ENCODE results near the gene ARHGAP29.
A peak's percentile ranks its signal among the peaks of the same experiment; 100 is the strongest.
"Not testable (repeated sequence)": the region's sequence is repeated elsewhere in the genome, so short reads cannot be mapped to it uniquely, and the experiment has no call there.

The ARHGAP29 gene

DNA sequence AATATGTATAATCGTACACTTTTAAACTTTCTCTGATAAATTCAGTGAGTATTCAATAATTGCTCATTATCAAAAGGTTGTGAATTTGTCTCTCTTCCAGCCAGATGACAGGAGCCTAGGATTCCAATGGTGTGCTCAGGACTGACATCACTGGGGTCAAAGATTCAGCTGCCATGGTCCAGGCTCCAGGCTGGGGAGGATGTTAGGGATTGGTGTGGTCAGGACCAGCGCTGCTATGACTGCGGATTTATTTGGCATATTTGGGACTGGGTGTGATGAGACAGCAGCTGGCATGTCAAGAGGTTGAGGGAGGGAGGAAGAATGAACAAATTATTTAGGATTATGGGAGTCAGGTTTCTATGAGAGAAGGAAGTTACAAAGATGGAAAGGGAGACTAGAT lies 68.3 kb downstream of the ARHGAP29 start (continued):
- TF ChIP-seq, protein P1, sequence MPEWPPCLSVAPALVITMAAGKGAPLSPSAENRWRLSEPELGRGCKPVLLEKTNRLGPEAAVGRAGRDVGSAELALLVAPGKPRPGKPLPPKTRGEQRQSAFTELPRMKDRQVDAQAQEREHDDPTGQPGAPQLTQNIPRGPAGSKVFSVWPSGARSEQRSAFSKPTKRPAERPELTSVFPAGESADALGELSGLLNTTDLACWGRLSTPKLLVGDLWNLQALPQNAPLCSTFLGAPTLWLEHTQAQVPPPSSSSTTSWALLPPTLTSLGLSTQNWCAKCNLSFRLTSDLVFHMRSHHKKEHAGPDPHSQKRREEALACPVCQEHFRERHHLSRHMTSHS (tag by site-specific recombination; IDR thresholded peaks at IDR 0.05), result no peak
- TF ChIP-seq, protein P2, sequence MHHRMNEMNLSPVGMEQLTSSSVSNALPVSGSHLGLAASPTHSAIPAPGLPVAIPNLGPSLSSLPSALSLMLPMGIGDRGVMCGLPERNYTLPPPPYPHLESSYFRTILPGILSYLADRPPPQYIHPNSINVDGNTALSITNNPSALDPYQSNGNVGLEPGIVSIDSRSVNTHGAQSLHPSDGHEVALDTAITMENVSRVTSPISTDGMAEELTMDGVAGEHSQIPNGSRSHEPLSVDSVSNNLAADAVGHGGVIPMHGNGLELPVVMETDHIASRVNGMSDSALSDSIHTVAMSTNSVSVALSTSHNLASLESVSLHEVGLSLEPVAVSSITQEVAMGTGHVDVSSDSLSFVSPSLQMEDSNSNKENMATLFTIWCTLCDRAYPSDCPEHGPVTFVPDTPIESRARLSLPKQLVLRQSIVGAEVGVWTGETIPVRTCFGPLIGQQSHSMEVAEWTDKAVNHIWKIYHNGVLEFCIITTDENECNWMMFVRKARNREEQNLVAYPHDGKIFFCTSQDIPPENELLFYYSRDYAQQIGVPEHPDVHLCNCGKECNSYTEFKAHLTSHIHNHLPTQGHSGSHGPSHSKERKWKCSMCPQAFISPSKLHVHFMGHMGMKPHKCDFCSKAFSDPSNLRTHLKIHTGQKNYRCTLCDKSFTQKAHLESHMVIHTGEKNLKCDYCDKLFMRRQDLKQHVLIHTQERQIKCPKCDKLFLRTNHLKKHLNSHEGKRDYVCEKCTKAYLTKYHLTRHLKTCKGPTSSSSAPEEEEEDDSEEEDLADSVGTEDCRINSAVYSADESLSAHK (tag by site-specific recombination; IDR thresholded peaks at IDR 0.05), result no peak
- TF ChIP-seq ZNF561 (tag by site-specific recombination; IDR thresholded peaks at IDR 0.05; ENCODE audit: borderline replicate concordance), result no peak
- no peak for TF ChIP-seq ZNF510 (tag by site-specific recombination; IDR thresholded peaks at IDR 0.05; ENCODE audit: insufficient replicate concordance)
- TF ChIP-seq, protein P3, sequence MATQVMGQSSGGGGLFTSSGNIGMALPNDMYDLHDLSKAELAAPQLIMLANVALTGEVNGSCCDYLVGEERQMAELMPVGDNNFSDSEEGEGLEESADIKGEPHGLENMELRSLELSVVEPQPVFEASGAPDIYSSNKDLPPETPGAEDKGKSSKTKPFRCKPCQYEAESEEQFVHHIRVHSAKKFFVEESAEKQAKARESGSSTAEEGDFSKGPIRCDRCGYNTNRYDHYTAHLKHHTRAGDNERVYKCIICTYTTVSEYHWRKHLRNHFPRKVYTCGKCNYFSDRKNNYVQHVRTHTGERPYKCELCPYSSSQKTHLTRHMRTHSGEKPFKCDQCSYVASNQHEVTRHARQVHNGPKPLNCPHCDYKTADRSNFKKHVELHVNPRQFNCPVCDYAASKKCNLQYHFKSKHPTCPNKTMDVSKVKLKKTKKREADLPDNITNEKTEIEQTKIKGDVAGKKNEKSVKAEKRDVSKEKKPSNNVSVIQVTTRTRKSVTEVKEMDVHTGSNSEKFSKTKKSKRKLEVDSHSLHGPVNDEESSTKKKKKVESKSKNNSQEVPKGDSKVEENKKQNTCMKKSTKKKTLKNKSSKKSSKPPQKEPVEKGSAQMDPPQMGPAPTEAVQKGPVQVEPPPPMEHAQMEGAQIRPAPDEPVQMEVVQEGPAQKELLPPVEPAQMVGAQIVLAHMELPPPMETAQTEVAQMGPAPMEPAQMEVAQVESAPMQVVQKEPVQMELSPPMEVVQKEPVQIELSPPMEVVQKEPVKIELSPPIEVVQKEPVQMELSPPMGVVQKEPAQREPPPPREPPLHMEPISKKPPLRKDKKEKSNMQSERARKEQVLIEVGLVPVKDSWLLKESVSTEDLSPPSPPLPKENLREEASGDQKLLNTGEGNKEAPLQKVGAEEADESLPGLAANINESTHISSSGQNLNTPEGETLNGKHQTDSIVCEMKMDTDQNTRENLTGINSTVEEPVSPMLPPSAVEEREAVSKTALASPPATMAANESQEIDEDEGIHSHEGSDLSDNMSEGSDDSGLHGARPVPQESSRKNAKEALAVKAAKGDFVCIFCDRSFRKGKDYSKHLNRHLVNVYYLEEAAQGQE (tag by site-specific recombination; IDR thresholded peaks at IDR 0.05), result no peak
- TF ChIP-seq RBAK (tag by site-specific recombination; IDR thresholded peaks at IDR 0.05), result no peak
- no peak for TF ChIP-seq ZNF10 (tag by site-specific recombination; IDR thresholded peaks at IDR 0.05)

DNA sequence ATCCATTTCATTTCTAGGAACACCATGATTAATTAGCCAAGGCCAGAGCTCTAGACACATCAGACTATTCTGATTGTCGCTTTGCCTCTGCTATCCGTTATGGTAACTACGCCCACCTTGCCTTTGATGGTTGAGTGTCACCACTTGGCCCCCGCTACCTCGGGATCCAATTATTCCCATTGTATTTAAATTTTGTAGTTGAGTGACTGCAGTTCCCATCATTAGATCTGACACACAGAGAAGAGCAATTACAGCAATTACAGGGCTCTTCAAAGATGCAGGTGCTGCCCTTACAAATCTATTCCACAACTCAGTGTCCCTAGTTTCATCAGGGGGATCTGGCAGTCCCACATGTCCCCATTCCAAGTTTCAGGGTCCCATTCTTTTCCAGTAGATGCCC lies 71.5 kb downstream of the ARHGAP29 start:
- no peaks in the 10 kb centered on the region for H3K36me3 ChIP-seq (ENCODE audit: control insufficient read depth in 2 of 2, insufficient read depth in 1 of 2, low read length in 2 of 2)
- H3K27ac ChIP-seq (ENCODE audit: extremely low read depth, low read depth, low read length), result no peak overlapping the region
- no peaks in the 10 kb centered on the region for H3K9me3 ChIP-seq (ENCODE audit: control insufficient read depth, insufficient read depth, low read depth, low read length)
- no peaks in the 10 kb centered on the region for H3K4me1 ChIP-seq (ENCODE audit: control insufficient read depth, insufficient read depth, low read length)
- H3K4me3 ChIP-seq (ENCODE audit: low read depth, low read length), result no peak overlapping the region
- TF ChIP-seq GLIS1 (tag by site-specific recombination; IDR thresholded peaks at IDR 0.05), result no peak
- TF ChIP-seq ZNF302 (tag by site-specific recombination; IDR thresholded peaks at IDR 0.05; ENCODE audit: low read depth), result peak; percentile 90; the same call in 1 of the 2 replicates
- CTCF ChIA-PET, result interaction anchor here (0.7 kb wide), 1 partner anchor 169 kb away, joined by 3 read pairs; no protein-coding TSS in a partner anchor
- POLR2A ChIA-PET, result no interaction called here

DNA sequence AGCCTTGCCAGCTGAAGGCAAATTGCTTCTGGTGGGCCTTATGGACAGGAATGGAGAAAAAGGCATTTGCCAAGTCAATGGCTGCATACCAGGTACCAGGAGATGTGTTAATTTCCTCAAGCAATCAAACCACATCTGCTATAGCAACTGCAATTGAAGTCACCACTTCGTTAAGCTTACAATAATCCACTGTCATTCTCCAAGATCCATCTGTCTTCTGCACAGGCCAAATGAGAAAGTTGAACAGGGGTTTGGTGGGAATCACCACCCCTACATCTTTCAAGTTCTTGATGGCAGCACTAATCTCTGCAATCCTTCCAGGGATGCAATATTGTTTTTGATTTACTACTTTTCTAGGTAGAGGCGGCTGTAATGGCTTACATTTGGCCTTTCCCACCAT lies 72.5 kb downstream of the ARHGAP29 start:
- CTCF ChIA-PET, result not testable (repeated sequence)

DNA sequence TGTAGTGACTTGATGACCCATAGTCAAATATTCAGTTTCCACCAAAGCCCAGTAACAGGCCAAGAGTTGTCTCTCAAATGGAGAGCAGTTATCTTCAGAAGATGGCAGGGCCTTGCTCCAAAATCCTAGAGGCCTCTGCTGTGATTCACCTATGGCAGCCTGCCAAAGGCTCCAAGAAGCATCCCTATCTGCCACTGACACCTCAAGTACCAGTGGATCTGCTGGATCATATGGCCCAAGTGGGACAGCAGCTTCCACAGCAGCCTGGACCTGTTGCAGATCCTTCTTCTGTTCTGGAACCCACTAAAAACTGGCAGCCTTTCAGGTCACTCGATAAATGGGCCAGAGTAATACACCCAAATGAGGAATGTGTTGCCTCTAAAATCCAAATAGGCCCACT lies 73.3 kb downstream of the ARHGAP29 start:
- H3K4me3 ChIP-seq (ENCODE audit: low read depth, low read length); POLR2A ChIA-PET; H3K27ac ChIP-seq (ENCODE audit: extremely low read depth, low read depth, low read length); H3K36me3 ChIP-seq (ENCODE audit: control insufficient read depth in 2 of 2, insufficient read depth in 1 of 2, low read length in 2 of 2); H3K9me3 ChIP-seq (ENCODE audit: control insufficient read depth, insufficient read depth, low read depth, low read length); H3K4me1 ChIP-seq (ENCODE audit: control insufficient read depth, insufficient read depth, low read length); CTCF ChIA-PET: not testable (repeated sequence)
- 0 out of 2 replicates have a peak, but pooled peaks have one; percentile 25 for TF ChIP-seq SCRT2 (tag by site-specific recombination; IDR thresholded peaks at IDR 0.05)

More for the DNA sequence above, 72.5 kb downstream of the ARHGAP29 start:
- H3K4me1 ChIP-seq (ENCODE audit: control insufficient read depth, insufficient read depth, low read length); H3K36me3 ChIP-seq (ENCODE audit: control insufficient read depth in 2 of 2, insufficient read depth in 1 of 2, low read length in 2 of 2); H3K9me3 ChIP-seq (ENCODE audit: control insufficient read depth, insufficient read depth, low read depth, low read length); POLR2A ChIA-PET; H3K4me3 ChIP-seq (ENCODE audit: low read depth, low read length); H3K27ac ChIP-seq (ENCODE audit: extremely low read depth, low read depth, low read length): not testable (repeated sequence)
- peak; percentile 71; the same call in 1 of the 2 replicates for TF ChIP-seq ZNF157 (tag by site-specific recombination; IDR thresholded peaks at IDR 0.05)

DNA sequence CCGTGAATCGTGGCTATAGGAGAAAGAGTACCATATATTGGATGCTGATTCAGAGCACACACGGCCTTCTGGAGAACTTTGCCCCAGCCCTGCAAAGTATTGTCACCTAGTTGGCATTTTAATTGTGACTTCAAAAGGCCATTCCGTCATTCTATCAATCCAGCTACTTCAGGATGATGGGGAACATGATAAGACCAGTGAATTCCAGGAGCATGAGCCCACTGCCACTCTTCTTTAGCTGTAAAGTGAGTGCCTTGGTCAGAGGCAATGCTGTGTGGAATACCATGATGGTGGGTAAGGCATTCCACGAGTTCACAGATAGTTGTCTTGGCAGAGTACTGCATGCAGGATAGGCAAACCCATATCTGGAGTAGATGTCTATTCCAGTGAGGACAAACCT lies 74.1 kb downstream of the ARHGAP29 start:
- POLR2A ChIA-PET; H3K36me3 ChIP-seq (ENCODE audit: control insufficient read depth in 2 of 2, insufficient read depth in 1 of 2, low read length in 2 of 2); H3K27ac ChIP-seq (ENCODE audit: extremely low read depth, low read depth, low read length); H3K4me1 ChIP-seq (ENCODE audit: control insufficient read depth, insufficient read depth, low read length); H3K4me3 ChIP-seq (ENCODE audit: low read depth, low read length); CTCF ChIA-PET; H3K9me3 ChIP-seq (ENCODE audit: control insufficient read depth, insufficient read depth, low read depth, low read length): not testable (repeated sequence)

Data from HEK293 (cell line).